ENCODE measurements around the gene AK5. TPM values are rescaled to one million over a fixed set of nuclear protein-coding genes. Genes with fewer than 3 reads are reported as not detected.

The AK5 gene
- total RNA-seq, 1 donor from 2014 or later, result 1.0 TPM

DNA sequence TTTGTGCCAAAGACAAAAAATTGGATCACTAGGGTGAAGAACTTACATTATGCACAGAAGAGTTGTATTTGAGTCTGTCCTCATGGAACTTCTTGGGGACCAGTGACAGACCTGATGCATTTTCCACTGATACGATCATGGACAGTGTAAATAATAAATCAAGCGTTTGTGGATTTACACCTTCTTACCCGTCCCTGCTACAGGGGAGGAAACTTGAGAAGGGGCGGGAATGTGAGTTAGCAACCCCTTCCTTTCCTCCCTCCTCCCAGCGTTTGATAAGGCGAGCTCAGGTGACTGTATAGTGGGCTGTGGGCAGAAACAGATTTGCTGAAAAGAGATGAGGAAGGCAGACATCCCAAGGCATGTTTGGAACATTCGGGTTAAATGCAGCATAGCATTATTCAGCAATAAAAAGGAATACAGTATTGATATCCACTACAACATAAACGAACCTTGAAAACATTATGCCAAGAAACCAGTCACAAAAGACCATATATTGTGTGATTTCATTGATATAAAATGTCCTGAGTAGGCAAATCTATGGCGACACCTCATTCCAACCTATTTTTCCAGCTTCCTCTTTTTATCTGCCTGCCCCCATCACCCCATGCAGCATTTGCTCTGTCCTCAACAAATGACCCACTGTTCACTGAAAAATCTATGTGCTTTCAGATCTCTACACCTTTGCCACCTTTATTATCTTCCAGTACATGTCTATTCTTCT is 271.9 kb downstream of the AK5 start:
- Histone ChIP-seq H3K9me3 (replicated peaks) (no peaks in the 10 kb centered on the region), H3K4me1 (no peaks in the 10 kb centered on the region), H3K27ac (replicated peaks) (no peak overlapping the region), H3K36me3 (no peaks in the 10 kb centered on the region), H3K27me3 (ENCODE audit: low read depth) (no peaks in the 10 kb centered on the region), H3K4me3 (no peak overlapping the region)
- DNase-seq, result no peak
- no peak for TF ChIP-seq CTCF (IDR thresholded peaks at IDR 0.05; ENCODE audit: borderline replicate concordance)
- intact Hi-C loops (cut with micrococcal nuclease), result no loop called here

DNA sequence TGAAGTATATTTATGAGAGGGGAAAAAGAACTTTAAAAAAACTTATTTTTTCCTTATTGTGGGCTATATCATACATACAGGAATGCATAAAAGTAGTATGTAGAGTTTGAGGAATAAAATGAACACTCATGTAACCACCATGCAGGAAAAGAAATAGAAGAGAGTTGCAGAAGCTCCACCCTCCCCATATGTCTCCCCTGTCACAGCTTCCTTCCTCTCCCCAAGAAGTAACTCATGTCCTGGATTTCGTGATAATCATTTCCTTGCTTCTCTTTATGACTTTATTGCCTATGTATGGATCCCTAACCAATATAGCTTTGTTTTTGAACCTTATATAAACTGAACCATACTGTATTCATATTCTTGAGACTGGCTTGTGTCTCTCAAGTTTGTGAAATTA is 274.2 kb downstream of the AK5 start:
- intact Hi-C loops (cut with micrococcal nuclease), result no loop called here
- no peaks in the 10 kb centered on the region for H3K9me3 ChIP-seq (replicated peaks)
- DNase-seq, result no peak
- no peak overlapping the region for H3K27ac ChIP-seq (replicated peaks)
- H3K36me3 ChIP-seq, result peaks cover 9% of the 10 kb centered on the region
- H3K4me1 ChIP-seq, result no peaks in the 10 kb centered on the region
- H3K4me3 ChIP-seq, result no peak overlapping the region
- no peaks in the 10 kb centered on the region for H3K27me3 ChIP-seq (ENCODE audit: low read depth)
- TF ChIP-seq CTCF (IDR thresholded peaks at IDR 0.05; ENCODE audit: borderline replicate concordance), result no peak

- TF ChIP-seq CTCF (IDR thresholded peaks at IDR 0.05; ENCODE audit: borderline replicate concordance), result no peak
- Histone ChIP-seq H3K36me3 (peaks cover 9% of the 10 kb centered on the region), H3K4me1 (no peaks in the 10 kb centered on the region), H3K27me3 (ENCODE audit: low read depth) (no peaks in the 10 kb centered on the region), H3K9me3 (replicated peaks) (no peaks in the 10 kb centered on the region), H3K27ac (replicated peaks) (no peak overlapping the region), H3K4me3 (no peak overlapping the region)
- intact Hi-C loops (cut with micrococcal nuclease), result no loop called here
- DNase-seq, result no peak
These were observed 275.2 kb downstream of the AK5 start for GRCh38 chr1:77557053-77557452.

GRCh38 chr1:77558591-77559164 is 276.9 kb downstream of the AK5 start:
- intact Hi-C loops (cut with micrococcal nuclease), result no loop called here

GRCh38 chr1:77560741-77561140 is 278.9 kb downstream of the AK5 start:
- Histone ChIP-seq H3K27me3 (ENCODE audit: low read depth) (no peaks in the 10 kb centered on the region), H3K9me3 (replicated peaks) (no peaks in the 10 kb centered on the region), H3K36me3 (peaks cover 24% of the 10 kb centered on the region), H3K4me3 (no peak overlapping the region), H3K4me1 (peaks cover 12% of the 10 kb centered on the region), H3K27ac (replicated peaks) (no peak overlapping the region)
- intact Hi-C loops (cut with micrococcal nuclease), result no loop called here
- no peak for DNase-seq
- no peak for TF ChIP-seq CTCF (IDR thresholded peaks at IDR 0.05; ENCODE audit: borderline replicate concordance)

More at GRCh38 chr1:77558591-77559164, 276.9 kb downstream of the AK5 start:
- no peak for DNase-seq
- Histone ChIP-seq H3K36me3 (peaks cover 9% of the 10 kb centered on the region), H3K27ac (replicated peaks) (no peak overlapping the region), H3K9me3 (replicated peaks) (no peaks in the 10 kb centered on the region), H3K4me3 (no peak overlapping the region), H3K4me1 (peaks cover 12% of the 10 kb centered on the region), H3K27me3 (ENCODE audit: low read depth) (no peaks in the 10 kb centered on the region)
- TF ChIP-seq CTCF (IDR thresholded peaks at IDR 0.05; ENCODE audit: borderline replicate concordance), result no peak
